GM18868 (cell line): ENCODE data around the gene ARSB.

Source experiments
- ATAC-seq: cut with Tn5 transposase; IDR thresholded peaks from one replicate; pipeline ENCODE4 v1.9.1; 2021; ENCODE audit warnings: mild to moderate bottlenecking, moderate library complexity; ENCODE audit not compliant: unreplicated experiment

The ARSB gene

GRCh38 chr5:78810098-78810920 is 174.8 kb downstream of the ARSB start:
- no peak for ATAC-seq

GRCh38 chr5:78809444-78809843 is 175.7 kb downstream of the ARSB start:
- no peak for ATAC-seq

- no peak for ATAC-seq
Observed at GRCh38 chr5:78808818-78809217, 176.3 kb downstream of the ARSB start.

GRCh38 chr5:78808380-78808779 is 176.7 kb downstream of the ARSB start:
- no peak for ATAC-seq

GRCh38 chr5:78806544-78806943 is 178.6 kb downstream of the ARSB start:
- ATAC-seq, result no peak

GRCh38 chr5:78805474-78806124 is 179.5 kb downstream of the ARSB start:
- no peak for ATAC-seq

- ATAC-seq, result no peak
Observed at GRCh38 chr5:78804995-78805394, 180.1 kb downstream of the ARSB start.

GRCh38 chr5:78803941-78804340 is 181.2 kb downstream of the ARSB start:
- ATAC-seq, result no peak

- no peak for ATAC-seq
Observed at GRCh38 chr5:78803353-78803752, 181.8 kb downstream of the ARSB start.

GRCh38 chr5:78801413-78801812 is 183.7 kb downstream of the ARSB start:
- ATAC-seq, result no peak

- ATAC-seq, result no peak
Observed at GRCh38 chr5:78799266-78800017, 185.7 kb downstream of the ARSB start.

GRCh38 chr5:78798673-78799029 is 186.5 kb downstream of the ARSB start:
- no peak for ATAC-seq

- no peak for ATAC-seq
Observed at GRCh38 chr5:78797936-78798672, 187.0 kb downstream of the ARSB start.

- no peak for ATAC-seq
Observed at GRCh38 chr5:78795757-78796156, 189.4 kb downstream of the ARSB start.

GRCh38 chr5:78794693-78795215 is 190.4 kb downstream of the ARSB start:
- no peak for ATAC-seq

GRCh38 chr5:78793907-78794662 is 191.0 kb downstream of the ARSB start:
- ATAC-seq, result no peak

- ATAC-seq, result peak; percentile 63
Observed at GRCh38 chr5:78792345-78793055, 192.6 kb downstream of the ARSB start.

- no peak for ATAC-seq
Observed at GRCh38 chr5:78791501-78792100, 193.5 kb downstream of the ARSB start.

- ATAC-seq, result no peak
Observed at GRCh38 chr5:78787783-78788182, 197.3 kb downstream of the ARSB start.
